Fibroblast of peridontal ligament (primary cell): ENCODE measurements around the gene FKBP1A.
A peak's percentile ranks its signal among the peaks of the same experiment; 100 is the strongest.
"Not testable (repeated sequence)": the region's sequence is repeated elsewhere in the genome, so short reads cannot be mapped to it uniquely, and the experiment has no call there.

Source experiments
- DNase-seq: peaks from one replicate; pipeline ENCODE4 v3.0.0-alpha.2; 2010; ENCODE audit errors: extremely low read depth

FKBP1A gene

GRCh38 chr20:1417273-1417672 lies 24.4 kb upstream of the FKBP1A start:
- DNase-seq, result peak; percentile 63

GRCh38 chr20:1415667-1416468 lies 23.0 kb upstream of the FKBP1A start:
- DNase-seq, result peak; percentile 88

GRCh38 chr20:1414982-1415381 lies 22.1 kb upstream of the FKBP1A start:
- DNase-seq, result no peak

GRCh38 chr20:1405801-1406200 lies 12.9 kb upstream of the FKBP1A start:
- no peak for DNase-seq

GRCh38 chr20:1403624-1404023 lies 10.8 kb upstream of the FKBP1A start:
- no peak for DNase-seq

- DNase-seq, result peak; percentile 84
These were observed 9.3 kb upstream of the FKBP1A start for GRCh38 chr20:1402149-1402548.

GRCh38 chr20:1401451-1401907 lies 8.6 kb upstream of the FKBP1A start:
- DNase-seq, result no peak

- peak; percentile 68 for DNase-seq
These were observed 7.0 kb upstream of the FKBP1A start for GRCh38 chr20:1399678-1400366.

- not testable (repeated sequence) for DNase-seq
These were observed 5.3 kb upstream of the FKBP1A start for GRCh38 chr20:1398185-1398584.

- DNase-seq, result no peak
These were observed 4.9 kb upstream of the FKBP1A start for GRCh38 chr20:1397710-1398109.

GRCh38 chr20:1396702-1397101 lies 3.8 kb upstream of the FKBP1A start:
- DNase-seq, result no peak

- DNase-seq, result no peak
These were observed 3.4 kb upstream of the FKBP1A start for GRCh38 chr20:1396264-1396663.

- no peak for DNase-seq
These were observed 1.8 kb upstream of the FKBP1A start for GRCh38 chr20:1394686-1395085.

- no peak for DNase-seq
These were observed 641 bp upstream of the FKBP1A start for GRCh38 chr20:1393507-1393882.

GRCh38 chr20:1392443-1392692 lies 486 bp downstream of the FKBP1A start:
- DNase-seq, result no peak

- no peak for DNase-seq
These were observed 1.0 kb downstream of the FKBP1A start for GRCh38 chr20:1391640-1392442.

GRCh38 chr20:1390581-1391403 lies 2.1 kb downstream of the FKBP1A start:
- DNase-seq, result no peak

- DNase-seq, result no peak
These were observed 2.9 kb downstream of the FKBP1A start for GRCh38 chr20:1389703-1390580.

GRCh38 chr20:1388741-1389483 lies 3.9 kb downstream of the FKBP1A start:
- DNase-seq, result no peak

GRCh38 chr20:1388253-1388652 lies 4.6 kb downstream of the FKBP1A start:
- DNase-seq, result no peak
